Ectodermal cell (in vitro differentiated cells): ENCODE measurements around the gene RAB3A.

Experiments used
- H3K27ac ChIP-seq: 2 replicates; pipeline ENCODE4 v1.7.0; 2013; ENCODE audit warnings: mild to moderate bottlenecking, low read depth, low read length; ENCODE audit not compliant: insufficient read depth, poor library complexity, severe bottlenecking
- H3K27me3 ChIP-seq: 2 replicates; pipeline ENCODE4 v1.7.0; 2013; ENCODE audit warnings: mild to moderate bottlenecking, low read length; ENCODE audit not compliant: insufficient read depth, control insufficient read depth, poor library complexity, severe bottlenecking
- H3K36me3 ChIP-seq: one replicate; pipeline ENCODE4 v1.7.0; 2013; ENCODE audit warnings: low read length; ENCODE audit not compliant: control insufficient read depth, insufficient read depth
- H3K4me1 ChIP-seq: one replicate; pipeline ENCODE4 v1.7.0; 2013; ENCODE audit warnings: low read length; ENCODE audit not compliant: control insufficient read depth, insufficient read depth
- H3K4me3 ChIP-seq: 2 replicates; pipeline ENCODE4 v1.7.0; 2013; ENCODE audit warnings: low read depth, low read length, control low read depth; ENCODE audit not compliant: insufficient read depth
- H3K9me3 ChIP-seq: 2 replicates; pipeline ENCODE4 v1.7.0; 2013; ENCODE audit warnings: mild to moderate bottlenecking, low read length, moderate library complexity; ENCODE audit not compliant: control insufficient read depth
- WGBS, 2 experiments: methylation state at CpG; one replicate each; pipeline ENCODE4 v1.1.7; 2013; ENCODE audit warnings: missing lambda C conversion rate in 2 of 2; 5-methylcytosine and 5-hydroxymethylcytosine counted together

The RAB3A gene

GRCh38 chr19:18224525-18225354, 20.9 kb upstream of the RAB3A start:
- Histone ChIP-seq H3K4me3 (peak overlapping the region; percentile 72), H3K4me1 (peaks cover 4% of the 10 kb centered on the region), H3K9me3 (no peaks in the 10 kb centered on the region), H3K27me3 (peaks cover 44% of the 10 kb centered on the region), H3K36me3 (no peaks in the 10 kb centered on the region), H3K27ac (peak overlapping the region; percentile 46)
- WGBS, 2 experiments: 5% methylated on average over 81 of the region's 81 CpGs

- H3K36me3 ChIP-seq: no peaks in the 10 kb centered on the region
- H3K4me3 ChIP-seq: peak overlapping the region; percentile 72
- peaks cover 4% of the 10 kb centered on the region for H3K4me1 ChIP-seq
- H3K27ac ChIP-seq: peak overlapping the region; percentile 46
- H3K27me3 ChIP-seq: peaks cover 44% of the 10 kb centered on the region
- H3K9me3 ChIP-seq: no peaks in the 10 kb centered on the region
- WGBS, 2 experiments: 2 to 4% methylated on average over 39 of the region's 39 CpGs
Measured at GRCh38 chr19:18223860-18224524, 20.1 kb upstream of the RAB3A start.

- H3K9me3 ChIP-seq: no peaks in the 10 kb centered on the region
- whole genome bisulfite sequencing, 2 experiments: 92 to 95% methylated on average over 25 of the region's 25 CpGs
- no peaks in the 10 kb centered on the region for H3K36me3 ChIP-seq
- peaks cover 4% of the 10 kb centered on the region for H3K4me1 ChIP-seq
- peaks cover 38% of the 10 kb centered on the region for H3K27me3 ChIP-seq
- H3K27ac ChIP-seq: no peak overlapping the region
- no peak overlapping the region for H3K4me3 ChIP-seq
Measured at GRCh38 chr19:18221815-18222725, 18.2 kb upstream of the RAB3A start.

GRCh38 chr19:18220632-18221275, 16.9 kb upstream of the RAB3A start:
- Histone ChIP-seq H3K27me3 (peaks cover 25% of the 10 kb centered on the region), H3K4me1 (peaks cover 2% of the 10 kb centered on the region), H3K9me3 (no peaks in the 10 kb centered on the region), H3K27ac (no peak overlapping the region), H3K4me3 (no peak overlapping the region), H3K36me3 (no peaks in the 10 kb centered on the region)
- WGBS, 2 experiments: 13 to 18% methylated on average over 33 of the region's 33 CpGs

GRCh38 chr19:18219911-18220631, 16.2 kb upstream of the RAB3A start:
- no peaks in the 10 kb centered on the region for H3K36me3 ChIP-seq
- H3K27me3 ChIP-seq: peaks cover 18% of the 10 kb centered on the region
- no peak overlapping the region for H3K4me3 ChIP-seq
- no peaks in the 10 kb centered on the region for H3K9me3 ChIP-seq
- H3K4me1 ChIP-seq: no peaks in the 10 kb centered on the region
- 87 to 89% methylated on average over 28 of the region's 28 CpGs for WGBS, 2 experiments
- H3K27ac ChIP-seq: no peak overlapping the region

- peaks cover 12% of the 10 kb centered on the region for H3K27me3 ChIP-seq
- no peak overlapping the region for H3K4me3 ChIP-seq
- H3K9me3 ChIP-seq: no peaks in the 10 kb centered on the region
- H3K4me1 ChIP-seq: no peaks in the 10 kb centered on the region
- H3K27ac ChIP-seq: no peak overlapping the region
- WGBS, 2 experiments: 78 to 80% methylated on average over 3 of the region's 3 CpGs
- H3K36me3 ChIP-seq: no peaks in the 10 kb centered on the region
Measured at GRCh38 chr19:18218600-18218999, 14.8 kb upstream of the RAB3A start.

GRCh38 chr19:18218159-18218558, 14.3 kb upstream of the RAB3A start:
- 92% methylated on average over 17 of the region's 17 CpGs for WGBS, 2 experiments
- no peak overlapping the region for H3K27ac ChIP-seq
- no peaks in the 10 kb centered on the region for H3K4me1 ChIP-seq
- H3K4me3 ChIP-seq: no peak overlapping the region
- peaks cover 12% of the 10 kb centered on the region for H3K27me3 ChIP-seq
- no peaks in the 10 kb centered on the region for H3K36me3 ChIP-seq
- no peaks in the 10 kb centered on the region for H3K9me3 ChIP-seq

- Histone ChIP-seq H3K9me3 (no peaks in the 10 kb centered on the region), H3K4me1 (no peaks in the 10 kb centered on the region), H3K36me3 (no peaks in the 10 kb centered on the region), H3K4me3 (no peak overlapping the region), H3K27me3 (peaks cover 12% of the 10 kb centered on the region), H3K27ac (no peak overlapping the region)
- WGBS, 2 experiments: 89 to 93% methylated on average over 8 of the region's 8 CpGs
Measured at GRCh38 chr19:18216789-18217188, 12.9 kb upstream of the RAB3A start.

- Histone ChIP-seq H3K36me3 (no peaks in the 10 kb centered on the region), H3K4me3 (no peak overlapping the region), H3K9me3 (no peaks in the 10 kb centered on the region), H3K4me1 (no peaks in the 10 kb centered on the region), H3K27ac (no peak overlapping the region), H3K27me3 (no peaks in the 10 kb centered on the region)
- WGBS, 2 experiments: 80 to 86% methylated on average over 7 of the region's 7 CpGs
Measured at GRCh38 chr19:18214779-18215433, 11.1 kb upstream of the RAB3A start.
